ENCODE measurements around the gene PNPLA7. TPM values are rescaled to one million over a fixed set of nuclear protein-coding genes. Genes with fewer than 3 reads are reported as not detected.

The PNPLA7 gene
- total and polyA plus RNA-seq, 2 of the 13 experiments (the other 11 are each of a cell fraction or from before 2014, with no cell fraction given) = 0.42 to 1.5 TPM

DNA sequence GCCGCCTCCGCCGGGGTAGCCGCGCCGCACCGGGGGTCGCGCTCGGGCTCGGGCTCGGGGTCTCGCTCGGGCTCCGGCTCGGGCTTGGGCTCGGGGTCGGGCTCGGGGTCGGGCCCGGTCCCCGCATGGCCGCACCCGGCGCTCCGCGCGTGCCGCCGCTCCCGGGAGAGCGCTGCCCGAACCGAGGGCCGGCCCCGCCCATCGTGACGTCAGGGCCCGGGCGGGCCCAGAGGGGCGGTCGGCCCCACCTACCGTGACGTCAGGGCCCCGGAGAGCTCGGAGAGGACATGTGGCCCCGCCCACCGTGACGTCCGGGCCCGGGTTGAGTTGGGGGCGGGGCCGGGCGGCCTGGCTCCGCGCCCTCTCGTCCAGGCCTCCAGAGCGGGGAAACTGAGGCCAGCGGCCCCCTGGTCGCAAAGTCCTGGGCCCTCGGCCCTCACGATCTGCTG lies 91.0 kb downstream of the PNPLA7 start, which contains the start of gene NSMF (continued):
- TF ChIP-seq, protein P1, sequence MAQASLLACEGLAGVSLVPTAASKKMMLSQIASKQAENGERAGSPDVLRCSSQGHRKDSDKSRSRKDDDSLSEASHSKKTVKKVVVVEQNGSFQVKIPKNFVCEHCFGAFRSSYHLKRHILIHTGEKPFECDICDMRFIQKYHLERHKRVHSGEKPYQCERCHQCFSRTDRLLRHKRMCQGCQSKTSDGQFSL (CRISPR knock-in tag; IDR thresholded peaks at IDR 0.05) = no peak
- peak; percentile 14; the same call in 1 of the 2 replicates for TF ChIP-seq THAP11 (CRISPR knock-in tag; IDR thresholded peaks at IDR 0.05)
- 0 out of 2 replicates have a peak, but pooled peaks have one; percentile 38 for TF ChIP-seq TAF1 (CRISPR knock-in tag; IDR thresholded peaks at IDR 0.05)
- no peak for TF ChIP-seq ZMAT3 (CRISPR knock-in tag; conservative IDR thresholded peaks at IDR 0.05)
- no peak for TF ChIP-seq ZNF788 (CRISPR knock-in tag; IDR thresholded peaks at IDR 0.05; ENCODE audit: borderline replicate concordance)
- TF ChIP-seq MAZ (IDR thresholded peaks at IDR 0.05; ENCODE audit: borderline replicate concordance, low read depth, low read length) = no peak
- peak; percentile 61; the same call in 1 of the 2 replicates for TF ChIP-seq MAZ (CRISPR knock-in tag; IDR thresholded peaks at IDR 0.05; ENCODE audit: low read depth)
- TF ChIP-seq YY1 (IDR thresholded peaks at IDR 0.05; ENCODE audit: insufficient read depth, insufficient replicate concordance, low read depth, low read length) = peak; percentile 56
- 0 out of 2 replicates have a peak, but pooled peaks have one; percentile 26 for TF ChIP-seq ZNF136 (CRISPR knock-in tag; IDR thresholded peaks at IDR 0.05; ENCODE audit: low read depth)
- TF ChIP-seq, protein P2, sequence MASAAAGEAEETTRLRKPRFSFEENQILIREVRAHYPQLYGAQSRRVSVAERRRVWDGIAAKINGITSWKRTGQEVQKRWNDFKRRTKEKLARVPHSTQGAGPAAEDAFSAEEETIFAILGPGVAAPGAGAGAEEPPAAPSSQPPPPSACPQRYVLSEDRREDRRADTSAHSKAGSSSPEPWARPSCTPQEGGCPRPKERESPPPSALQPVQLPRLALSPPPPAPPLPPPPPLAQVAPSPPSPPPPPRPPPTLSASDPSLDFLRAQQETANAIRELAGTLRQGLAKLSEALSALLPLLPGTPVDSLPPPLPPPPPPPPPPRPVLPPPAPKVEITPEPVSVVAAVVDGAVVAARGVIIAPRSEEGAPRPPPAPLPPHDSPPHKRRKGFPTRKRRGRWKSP (CRISPR knock-in tag; IDR thresholded peaks at IDR 0.05) = no peak
- TF ChIP-seq NFYC (CRISPR knock-in tag; IDR thresholded peaks at IDR 0.05) = peak; percentile 54
- TF ChIP-seq ZFP82 (CRISPR knock-in tag; IDR thresholded peaks at IDR 0.05; ENCODE audit: borderline replicate concordance) = no peak
- 0 out of 2 replicates have a peak, but pooled peaks have one; percentile 68 for TF ChIP-seq ZNF256 (CRISPR knock-in tag; conservative IDR thresholded peaks at IDR 0.05)
- TF ChIP-seq ZNF616 (CRISPR knock-in tag; IDR thresholded peaks at IDR 0.05; ENCODE audit: low read depth) = no peak
- TF ChIP-seq, protein P3, sequence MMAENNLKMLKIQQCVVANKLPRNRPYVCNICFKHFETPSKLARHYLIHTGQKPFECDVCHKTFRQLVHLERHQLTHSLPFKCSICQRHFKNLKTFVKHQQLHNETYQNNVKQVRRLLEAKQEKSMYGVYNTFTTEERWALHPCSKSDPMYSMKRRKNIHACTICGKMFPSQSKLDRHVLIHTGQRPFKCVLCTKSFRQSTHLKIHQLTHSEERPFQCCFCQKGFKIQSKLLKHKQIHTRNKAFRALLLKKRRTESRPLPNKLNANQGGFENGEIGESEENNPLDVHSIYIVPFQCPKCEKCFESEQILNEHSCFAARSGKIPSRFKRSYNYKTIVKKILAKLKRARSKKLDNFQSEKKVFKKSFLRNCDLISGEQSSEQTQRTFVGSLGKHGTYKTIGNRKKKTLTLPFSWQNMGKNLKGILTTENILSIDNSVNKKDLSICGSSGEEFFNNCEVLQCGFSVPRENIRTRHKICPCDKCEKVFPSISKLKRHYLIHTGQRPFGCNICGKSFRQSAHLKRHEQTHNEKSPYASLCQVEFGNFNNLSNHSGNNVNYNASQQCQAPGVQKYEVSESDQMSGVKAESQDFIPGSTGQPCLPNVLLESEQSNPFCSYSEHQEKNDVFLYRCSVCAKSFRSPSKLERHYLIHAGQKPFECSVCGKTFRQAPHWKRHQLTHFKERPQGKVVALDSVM (CRISPR knock-in tag; IDR thresholded peaks at IDR 0.05) = peak; percentile 76; the same call in 1 of the 2 replicates
- TF ChIP-seq, protein P4, sequence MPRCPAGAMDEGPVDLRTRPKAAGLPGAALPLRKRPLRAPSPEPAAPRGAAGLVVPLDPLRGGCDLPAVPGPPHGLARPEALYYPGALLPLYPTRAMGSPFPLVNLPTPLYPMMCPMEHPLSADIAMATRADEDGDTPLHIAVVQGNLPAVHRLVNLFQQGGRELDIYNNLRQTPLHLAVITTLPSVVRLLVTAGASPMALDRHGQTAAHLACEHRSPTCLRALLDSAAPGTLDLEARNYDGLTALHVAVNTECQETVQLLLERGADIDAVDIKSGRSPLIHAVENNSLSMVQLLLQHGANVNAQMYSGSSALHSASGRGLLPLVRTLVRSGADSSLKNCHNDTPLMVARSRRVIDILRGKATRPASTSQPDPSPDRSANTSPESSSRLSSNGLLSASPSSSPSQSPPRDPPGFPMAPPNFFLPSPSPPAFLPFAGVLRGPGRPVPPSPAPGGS (CRISPR knock-in tag; IDR thresholded peaks at IDR 0.05) = no peak; the same call in 1 of the 2 replicates
- TF ChIP-seq TEAD2 (CRISPR knock-in tag; IDR thresholded peaks at IDR 0.05) = no peak
- TF ChIP-seq ZNF883 (CRISPR knock-in tag; IDR thresholded peaks at IDR 0.05; ENCODE audit: not compliant biosample characterization) = no peak
- TF ChIP-seq MAFG (CRISPR knock-in tag; IDR thresholded peaks at IDR 0.05) = no peak
- no peak for TF ChIP-seq HNF4A (CRISPR knock-in tag; IDR thresholded peaks at IDR 0.05)
- TF ChIP-seq KDM2A (CRISPR knock-in tag; IDR thresholded peaks at IDR 0.05; ENCODE audit: borderline replicate concordance, low read depth) = 0 out of 2 replicates have a peak, but pooled peaks have one; percentile 32
- peak; percentile 53 for TF ChIP-seq YEATS4 (CRISPR knock-in tag; IDR thresholded peaks at IDR 0.05; ENCODE audit: borderline replicate concordance)
- TF ChIP-seq SETDB1 (CRISPR knock-in tag; IDR thresholded peaks at IDR 0.05; ENCODE audit: borderline replicate concordance) = no peak
- no peak for TF ChIP-seq ADNP (CRISPR knock-in tag; IDR thresholded peaks at IDR 0.05)
- TF ChIP-seq GABPB1 (CRISPR knock-in tag; IDR thresholded peaks at IDR 0.05) = peak; percentile 39; the same call in 1 of the 2 replicates
- TF ChIP-seq, protein P5, sequence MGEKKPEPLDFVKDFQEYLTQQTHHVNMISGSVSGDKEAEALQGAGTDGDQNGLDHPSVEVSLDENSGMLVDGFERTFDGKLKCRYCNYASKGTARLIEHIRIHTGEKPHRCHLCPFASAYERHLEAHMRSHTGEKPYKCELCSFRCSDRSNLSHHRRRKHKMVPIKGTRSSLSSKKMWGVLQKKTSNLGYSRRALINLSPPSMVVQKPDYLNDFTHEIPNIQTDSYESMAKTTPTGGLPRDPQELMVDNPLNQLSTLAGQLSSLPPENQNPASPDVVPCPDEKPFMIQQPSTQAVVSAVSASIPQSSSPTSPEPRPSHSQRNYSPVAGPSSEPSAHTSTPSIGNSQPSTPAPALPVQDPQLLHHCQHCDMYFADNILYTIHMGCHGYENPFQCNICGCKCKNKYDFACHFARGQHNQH (CRISPR knock-in tag; IDR thresholded peaks at IDR 0.05) = no peak

Data from HepG2 (cell line).